ENCODE results near the gene PRRT1B.

DNA sequence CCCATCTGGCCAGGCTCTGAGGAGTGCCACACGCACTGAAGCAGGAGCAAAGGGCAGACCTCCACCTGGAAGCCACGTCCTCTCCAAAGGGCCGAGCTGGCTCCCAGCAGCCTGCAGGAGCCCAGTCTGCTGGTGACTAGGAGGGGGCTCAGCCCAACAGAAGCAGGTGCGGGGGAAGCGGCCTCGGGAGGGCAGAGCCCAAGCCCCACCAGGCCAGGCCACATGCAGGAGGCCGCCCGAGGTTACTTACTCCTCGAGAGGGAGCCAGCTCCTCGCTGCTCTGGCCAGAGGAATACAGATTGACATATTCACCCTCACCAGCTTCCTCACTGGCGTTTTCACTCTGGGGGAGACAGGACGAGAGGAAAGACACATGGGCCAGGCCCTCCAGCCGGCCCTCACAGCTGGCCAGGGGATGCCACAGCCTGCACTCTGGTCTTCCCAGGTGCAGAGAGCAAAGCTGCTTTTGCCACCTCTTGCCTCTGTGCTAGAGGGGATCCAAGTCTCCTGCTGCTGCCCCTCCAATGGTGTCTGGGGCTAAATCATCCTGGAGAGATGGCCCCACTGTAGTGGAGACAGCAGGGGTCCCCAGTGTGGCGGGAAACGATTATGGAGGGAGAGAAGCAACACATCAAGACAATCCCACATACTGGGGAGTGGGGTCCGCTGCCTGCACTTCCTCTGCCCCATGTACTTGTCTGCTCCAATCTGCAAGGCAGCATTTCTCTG is 58.6 kb downstream of the PRRT1B start:
- TF ChIP-seq, protein P1, sequence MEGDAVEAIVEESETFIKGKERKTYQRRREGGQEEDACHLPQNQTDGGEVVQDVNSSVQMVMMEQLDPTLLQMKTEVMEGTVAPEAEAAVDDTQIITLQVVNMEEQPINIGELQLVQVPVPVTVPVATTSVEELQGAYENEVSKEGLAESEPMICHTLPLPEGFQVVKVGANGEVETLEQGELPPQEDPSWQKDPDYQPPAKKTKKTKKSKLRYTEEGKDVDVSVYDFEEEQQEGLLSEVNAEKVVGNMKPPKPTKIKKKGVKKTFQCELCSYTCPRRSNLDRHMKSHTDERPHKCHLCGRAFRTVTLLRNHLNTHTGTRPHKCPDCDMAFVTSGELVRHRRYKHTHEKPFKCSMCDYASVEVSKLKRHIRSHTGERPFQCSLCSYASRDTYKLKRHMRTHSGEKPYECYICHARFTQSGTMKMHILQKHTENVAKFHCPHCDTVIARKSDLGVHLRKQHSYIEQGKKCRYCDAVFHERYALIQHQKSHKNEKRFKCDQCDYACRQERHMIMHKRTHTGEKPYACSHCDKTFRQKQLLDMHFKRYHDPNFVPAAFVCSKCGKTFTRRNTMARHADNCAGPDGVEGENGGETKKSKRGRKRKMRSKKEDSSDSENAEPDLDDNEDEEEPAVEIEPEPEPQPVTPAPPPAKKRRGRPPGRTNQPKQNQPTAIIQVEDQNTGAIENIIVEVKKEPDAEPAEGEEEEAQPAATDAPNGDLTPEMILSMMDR (conservative IDR thresholded peaks at IDR 0.05; ENCODE audit: low read depth in 2 of 2) = 0 out of 4 replicates have a peak, but pooled peaks of 1 of the 2 experiments have one; percentile 0
- TF ChIP-seq EZH2phosphoT487 (IDR thresholded peaks at IDR 0.05; ENCODE audit: unreplicated experiment) = no peak
- TF ChIP-seq, protein P2, sequence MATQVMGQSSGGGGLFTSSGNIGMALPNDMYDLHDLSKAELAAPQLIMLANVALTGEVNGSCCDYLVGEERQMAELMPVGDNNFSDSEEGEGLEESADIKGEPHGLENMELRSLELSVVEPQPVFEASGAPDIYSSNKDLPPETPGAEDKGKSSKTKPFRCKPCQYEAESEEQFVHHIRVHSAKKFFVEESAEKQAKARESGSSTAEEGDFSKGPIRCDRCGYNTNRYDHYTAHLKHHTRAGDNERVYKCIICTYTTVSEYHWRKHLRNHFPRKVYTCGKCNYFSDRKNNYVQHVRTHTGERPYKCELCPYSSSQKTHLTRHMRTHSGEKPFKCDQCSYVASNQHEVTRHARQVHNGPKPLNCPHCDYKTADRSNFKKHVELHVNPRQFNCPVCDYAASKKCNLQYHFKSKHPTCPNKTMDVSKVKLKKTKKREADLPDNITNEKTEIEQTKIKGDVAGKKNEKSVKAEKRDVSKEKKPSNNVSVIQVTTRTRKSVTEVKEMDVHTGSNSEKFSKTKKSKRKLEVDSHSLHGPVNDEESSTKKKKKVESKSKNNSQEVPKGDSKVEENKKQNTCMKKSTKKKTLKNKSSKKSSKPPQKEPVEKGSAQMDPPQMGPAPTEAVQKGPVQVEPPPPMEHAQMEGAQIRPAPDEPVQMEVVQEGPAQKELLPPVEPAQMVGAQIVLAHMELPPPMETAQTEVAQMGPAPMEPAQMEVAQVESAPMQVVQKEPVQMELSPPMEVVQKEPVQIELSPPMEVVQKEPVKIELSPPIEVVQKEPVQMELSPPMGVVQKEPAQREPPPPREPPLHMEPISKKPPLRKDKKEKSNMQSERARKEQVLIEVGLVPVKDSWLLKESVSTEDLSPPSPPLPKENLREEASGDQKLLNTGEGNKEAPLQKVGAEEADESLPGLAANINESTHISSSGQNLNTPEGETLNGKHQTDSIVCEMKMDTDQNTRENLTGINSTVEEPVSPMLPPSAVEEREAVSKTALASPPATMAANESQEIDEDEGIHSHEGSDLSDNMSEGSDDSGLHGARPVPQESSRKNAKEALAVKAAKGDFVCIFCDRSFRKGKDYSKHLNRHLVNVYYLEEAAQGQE (IDR thresholded peaks at IDR 0.05; ENCODE audit: unreplicated experiment) = no peak
- no peak for TF ChIP-seq POLR2AphosphoS5 (IDR thresholded peaks at IDR 0.05; ENCODE audit: low read depth)
- TF ChIP-seq, protein P3, sequence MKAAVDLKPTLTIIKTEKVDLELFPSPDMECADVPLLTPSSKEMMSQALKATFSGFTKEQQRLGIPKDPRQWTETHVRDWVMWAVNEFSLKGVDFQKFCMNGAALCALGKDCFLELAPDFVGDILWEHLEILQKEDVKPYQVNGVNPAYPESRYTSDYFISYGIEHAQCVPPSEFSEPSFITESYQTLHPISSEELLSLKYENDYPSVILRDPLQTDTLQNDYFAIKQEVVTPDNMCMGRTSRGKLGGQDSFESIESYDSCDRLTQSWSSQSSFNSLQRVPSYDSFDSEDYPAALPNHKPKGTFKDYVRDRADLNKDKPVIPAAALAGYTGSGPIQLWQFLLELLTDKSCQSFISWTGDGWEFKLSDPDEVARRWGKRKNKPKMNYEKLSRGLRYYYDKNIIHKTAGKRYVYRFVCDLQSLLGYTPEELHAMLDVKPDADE (IDR thresholded peaks at IDR 0.05) = no peak
- TF ChIP-seq EZH2 (IDR thresholded peaks at IDR 0.05; ENCODE audit: low read depth, unreplicated experiment) = no peak
- no peak for TF ChIP-seq CREB1 (CRISPR knock-in tag; IDR thresholded peaks at IDR 0.05; ENCODE audit: low read depth)
- TF ChIP-seq NANOG (IDR thresholded peaks at IDR 0.05; ENCODE audit: borderline replicate concordance) = no peak
- TF ChIP-seq JUNB (IDR thresholded peaks at IDR 0.05; ENCODE audit: unreplicated experiment) = no peak
- no peak for TF ChIP-seq ZNF114 (CRISPR knock-in tag; IDR thresholded peaks at IDR 0.05)
- no peak for TF ChIP-seq ZNF331 (CRISPR knock-in tag; IDR thresholded peaks at IDR 0.05; ENCODE audit: low read depth)

All from GM23338 (cell line).